GM23248 (cell line): ENCODE results near the gene NDUFA11. TPM values are rescaled to one million over a fixed set of nuclear protein-coding genes. Genes with fewer than 3 reads are reported as not detected.

ENCODE experiments used
- DNase-seq: peaks from one replicate; pipeline ENCODE4 v3.0.0-alpha.2; 2015
- H2AFZ ChIP-seq: fragments of 200-600 bp; sonication (generic); 2 replicates; pipeline ENCODE4 v1.6.1; 2016; ENCODE audit warnings: antibody characterized with exemption
- H3F3A ChIP-seq: fragments of 200-600 bp; sonication (generic); 2 replicates; pipeline ENCODE4 v1.6.1; 2016; ENCODE audit warnings: mild to moderate bottlenecking, antibody characterized with exemption, mixed run types; ENCODE audit not compliant: insufficient read depth
- H3K27ac ChIP-seq: fragments of 200-600 bp; sonication (generic); 2 replicates; pipeline ENCODE4 v1.5.1; 2016; ENCODE audit warnings: mild to moderate bottlenecking
- H3K27me3 ChIP-seq: fragments of 200-600 bp; sonication (generic); replicated peaks from 2 replicates; pipeline ENCODE4 v1.6.1; 2016; ENCODE audit warnings: mild to moderate bottlenecking; ENCODE audit not compliant: insufficient read depth
- H3K36me3 ChIP-seq: fragments of 200-600 bp; sonication (generic); 2 replicates; pipeline ENCODE4 v1.6.1; 2016; ENCODE audit warnings: low read depth, mild to moderate bottlenecking
- H3K4me1 ChIP-seq: fragments of 200-600 bp; sonication (generic); 2 replicates; pipeline ENCODE4 v1.6.1; 2016; ENCODE audit warnings: mild to moderate bottlenecking; ENCODE audit not compliant: insufficient read depth
- H3K4me2 ChIP-seq: fragments of 200-600 bp; sonication (generic); one replicate; pipeline ENCODE4 v1.6.1; 2016; ENCODE audit warnings: mild to moderate bottlenecking; ENCODE audit not compliant: unreplicated experiment
- H3K4me3 ChIP-seq: fragments of 200-600 bp; sonication (generic); 2 replicates; pipeline ENCODE4 v1.5.1; 2016; ENCODE audit warnings: mild to moderate bottlenecking
- H3K79me2 ChIP-seq: fragments of 200-600 bp; sonication (generic); 2 replicates; pipeline ENCODE4 v1.6.1; 2016; ENCODE audit warnings: mild to moderate bottlenecking; ENCODE audit not compliant: insufficient read depth
- H3K9ac ChIP-seq: fragments of 200-600 bp; sonication (generic); 2 replicates; pipeline ENCODE4 v1.6.1; 2016; ENCODE audit warnings: mild to moderate bottlenecking
- H3K9me2 ChIP-seq: fragments of 200-600 bp; sonication (generic); 2 replicates; pipeline ENCODE4 v1.6.1; 2016; ENCODE audit warnings: mixed run types, mild to moderate bottlenecking, moderate library complexity; ENCODE audit not compliant: insufficient read depth
- H3K9me3 ChIP-seq: fragments of 200-600 bp; sonication (generic); one replicate; pipeline ENCODE4 v1.6.1; 2017; ENCODE audit warnings: low read depth
- H4K20me1 ChIP-seq: fragments of 200-600 bp; sonication (generic); 2 replicates; pipeline ENCODE4 v1.6.0; 2016; ENCODE audit not compliant: insufficient read depth
- EZH2 ChIP-seq: fragments of 200-600 bp; sonication (generic); IDR thresholded peaks from 2 replicates; pipeline ENCODE4 v1.6.1; 2018; ENCODE audit warnings: antibody characterized with exemption, mild to moderate bottlenecking; ENCODE audit not compliant: insufficient read depth, poor library complexity, severe bottlenecking
- EZH2phosphoT487 ChIP-seq: fragments of 200-600 bp; sonication (generic); IDR thresholded peaks from 2 replicates; pipeline ENCODE4 v1.6.1; 2018; ENCODE audit warnings: antibody characterized with exemption, moderate library complexity, mild to moderate bottlenecking, low read depth; ENCODE audit not compliant: insufficient read depth
- WGBS, 2 experiments: methylation state at CpG; one replicate each; pipeline ENCODE4 v1.1.6; 2015 to 2017; ENCODE audit warnings: low lambda C conversion rate in 2 of 2, low coverage in 1 of 2; ENCODE audit errors: missing lambda C conversion rate in 2 of 2; 5-methylcytosine and 5-hydroxymethylcytosine counted together
- in situ Hi-C: fragments of 300-500 bp; cut with MboI; formaldehyde crosslinking; loops from 2 replicates; pipeline ENCODE4 v1.15.0; 2020
- polyA plus RNA-seq: library from polyadenylated mRNA; unstranded; fragments of >200 nt; fragmentation: Nextera tagmentation; extraction: Ambion mirVana; gene quantifications from 2 replicates; pipeline ENCODE4 v1.2.1, GENCODE V29; 2016
- total RNA-seq: library from RNA; depleted of rRNA; stranded (reverse); fragments of >200 nt; shearing (Covaris generic); gene quantifications from 2 replicates; pipeline ENCODE4 v1.2.3, GENCODE V29; 2014

Gene NDUFA11
- total and polyA plus RNA-seq, 2 experiments from 2014 or later, result 231 to 588 TPM

GRCh38 chr19:5895409-5895808, 8.2 kb downstream of the NDUFA11 start:
- WGBS, 2 experiments, result 77 to 79% methylated on average over 11 to 13 of the region's 15 CpGs
- Histone ChIP-seq H3K9me2 (no peaks in the 10 kb centered on the region), H2AFZ (no peak overlapping the region), H3K79me2 (peaks cover 28% of the 10 kb centered on the region), H3K9ac (no peak overlapping the region), H3K27me3 (no peaks in the 10 kb centered on the region), H3K36me3 (no peaks in the 10 kb centered on the region), H3F3A (no peaks in the 10 kb centered on the region), H3K9me3 (no peaks in the 10 kb centered on the region), H3K4me3 (no peak overlapping the region), H3K4me2 (no peak overlapping the region), H4K20me1 (no peaks in the 10 kb centered on the region), H3K4me1 (no peaks in the 10 kb centered on the region), H3K27ac (no peak overlapping the region)
- DNase-seq, result no peak
- no peak for TF ChIP-seq EZH2
- no peak for TF ChIP-seq EZH2phosphoT487
- in situ Hi-C loops, result no loop called here

GRCh38 chr19:5894704-5895349, 8.8 kb downstream of the NDUFA11 start:
- no peaks in the 10 kb centered on the region for H4K20me1 ChIP-seq
- 80 to 81% methylated on average over 27 to 28 of the region's 28 CpGs for WGBS, 2 experiments
- peaks cover 22% of the 10 kb centered on the region for H3K79me2 ChIP-seq
- H3K4me3 ChIP-seq, result no peak overlapping the region
- H3K9me3 ChIP-seq, result no peaks in the 10 kb centered on the region
- TF ChIP-seq EZH2, result no peak
- TF ChIP-seq EZH2phosphoT487, result no peak
- H3K4me1 ChIP-seq, result no peaks in the 10 kb centered on the region
- H3K36me3 ChIP-seq, result no peaks in the 10 kb centered on the region
- no peak overlapping the region for H3K4me2 ChIP-seq
- DNase-seq, result no peak
- in situ Hi-C loops, result loop anchor here (5.0 kb wide), 1 partner anchor 93 kb away; no protein-coding TSS in a partner anchor
- H3K9me2 ChIP-seq, result no peaks in the 10 kb centered on the region
- H3K9ac ChIP-seq, result no peak overlapping the region
- H3K27ac ChIP-seq, result no peak overlapping the region
- H2AFZ ChIP-seq, result no peak overlapping the region
- no peaks in the 10 kb centered on the region for H3K27me3 ChIP-seq
- no peaks in the 10 kb centered on the region for H3F3A ChIP-seq

- Histone ChIP-seq H3K4me2 (no peak overlapping the region), H3K4me3 (no peak overlapping the region), H2AFZ (no peak overlapping the region), H3K36me3 (no peaks in the 10 kb centered on the region), H3K9me3 (no peaks in the 10 kb centered on the region), H3K79me2 (peaks cover 18% of the 10 kb centered on the region), H3F3A (no peaks in the 10 kb centered on the region), H3K4me1 (no peaks in the 10 kb centered on the region), H3K27me3 (no peaks in the 10 kb centered on the region), H3K27ac (no peak overlapping the region), H4K20me1 (no peaks in the 10 kb centered on the region), H3K9me2 (no peaks in the 10 kb centered on the region), H3K9ac (no peak overlapping the region)
- TF ChIP-seq EZH2, result no peak
- no peak for TF ChIP-seq EZH2phosphoT487
- WGBS, 2 experiments, result 46% methylated on average over 27 to 28 of the region's 28 CpGs
- in situ Hi-C loops, result loop anchor here (5.0 kb wide), 1 partner anchor 92 kb away; no protein-coding TSS in a partner anchor
- no peak for DNase-seq
These were observed 9.5 kb downstream of the NDUFA11 start for GRCh38 chr19:5893907-5894703.

GRCh38 chr19:5893296-5893903, 10.2 kb downstream of the NDUFA11 start:
- H3K4me2 ChIP-seq, result no peak overlapping the region
- no peaks in the 10 kb centered on the region for H3K9me3 ChIP-seq
- H3K9ac ChIP-seq, result no peak overlapping the region
- no peaks in the 10 kb centered on the region for H3K4me1 ChIP-seq
- 38 to 41% methylated on average over 13 of the region's 13 CpGs for WGBS, 2 experiments
- H3K4me3 ChIP-seq, result no peak overlapping the region
- H3K79me2 ChIP-seq, result peaks cover 11% of the 10 kb centered on the region
- H3K27ac ChIP-seq, result no peak overlapping the region
- no peak for DNase-seq
- H4K20me1 ChIP-seq, result no peaks in the 10 kb centered on the region
- in situ Hi-C loops, result loop anchor here (5.0 kb wide), 1 partner anchor 91 kb away; no protein-coding TSS in a partner anchor
- no peaks in the 10 kb centered on the region for H3F3A ChIP-seq
- H3K27me3 ChIP-seq, result no peaks in the 10 kb centered on the region
- no peaks in the 10 kb centered on the region for H3K9me2 ChIP-seq
- TF ChIP-seq EZH2 (no peak), EZH2phosphoT487 (no peak)
- H2AFZ ChIP-seq, result no peak overlapping the region
- H3K36me3 ChIP-seq, result no peaks in the 10 kb centered on the region
